ENCODE data around the gene UNC13A. TPM values are rescaled to one million over a fixed set of nuclear protein-coding genes. Genes with fewer than 3 reads are reported as not detected.
"Not testable (repeated sequence)": the region's sequence is repeated elsewhere in the genome, so short reads cannot be mapped to it uniquely, and the experiment has no call there.

The UNC13A gene
- total and polyA plus RNA-seq, 2 donors (not counting 3 experiments of a cell fraction or from before 2014, with no cell fraction given), result 0.04 to 0.09 TPM

GRCh38 chr19:17590866-17591265 lies 97.3 kb downstream of the UNC13A start:
- Histone ChIP-seq H3K4me3 (replicated peaks in 1 of 3; ENCODE audit: insufficient read depth in 1 of 3, low read depth in 1 of 3, low read length in 3 of 3) (no peak overlapping the region), H3K27ac (ENCODE audit: insufficient read depth, low read depth, low read length) (no peak overlapping the region), H3K9ac (replicated peaks; ENCODE audit: extremely low read depth, insufficient read depth, low read length) (no peak overlapping the region), H3K36me3 (ENCODE audit: control insufficient read depth in 2 of 2, extremely low read depth in 1 of 2, insufficient read depth in 2 of 2, low read length in 2 of 2) (no peaks in the 10 kb centered on the region), H2AFZ (ENCODE audit: low read depth, low read length) (no peak overlapping the region), H3K4me1 (ENCODE audit: control insufficient read depth, extremely low read depth, insufficient read depth, low read length) (no peaks in the 10 kb centered on the region), H4K20me1 (replicated peaks; ENCODE audit: control insufficient read depth, extremely low read depth, insufficient read depth, low read length) (no peaks in the 10 kb centered on the region), H3K9me3 (replicated peaks; ENCODE audit: control insufficient read depth, insufficient read depth, low read length) (no peaks in the 10 kb centered on the region), H3K4me2 (ENCODE audit: insufficient read depth, low read length) (no peak overlapping the region), H3K9me1 (replicated peaks; ENCODE audit: control insufficient read depth, extremely low read depth, insufficient read depth, low read length) (no peaks in the 10 kb centered on the region), H3K79me2 (ENCODE audit: control insufficient read depth, insufficient read depth, low read length) (no peaks in the 10 kb centered on the region), H3K27me3 (ENCODE audit: control insufficient read depth in 2 of 2, insufficient read depth in 2 of 2, low read length in 2 of 2) (no peaks in the 10 kb centered on the region)
- no peak for DNase-seq (ENCODE audit: low read depth, low spot score)
- TF ChIP-seq EZH2 (IDR thresholded peaks at IDR 0.05; ENCODE audit: borderline replicate concordance, low read depth, low read length, severe bottlenecking) (no peak), FOS (IDR thresholded peaks at IDR 0.05; ENCODE audit: borderline replicate concordance, insufficient read depth, low read length) (no peak), CTCF (IDR thresholded peaks at IDR 0.05; ENCODE audit: extremely low read depth in 1 of 2, insufficient read depth in 1 of 2, low read depth in 1 of 2, low read length in 2 of 2) (no peak), JUN (IDR thresholded peaks at IDR 0.05; ENCODE audit: borderline replicate concordance, insufficient read depth, insufficient read length, low read depth) (no peak), POLR2AphosphoS5 (IDR thresholded peaks at IDR 0.05; ENCODE audit: insufficient read depth, low read depth, low read length) (no peak), MYC (IDR thresholded peaks at IDR 0.05; ENCODE audit: low read depth, low read length) (no peak)
- FAIRE-seq, result no peak
- POLR2A ChIA-PET, result no interaction called here
- dilution Hi-C loops (cut with MboI; ENCODE audit: extremely low pct_ligation_motif_present, low sequenced_read_pairs), result no loop called here
- intact Hi-C loops (cut with micrococcal nuclease), result no loop called here
- CTCF ChIA-PET, result no interaction called here
- BruUV-seq (replicated peaks), result no TSS peak

GRCh38 chr19:17585395-17585794 lies 102.8 kb downstream of the UNC13A start:
- H3K27me3 ChIP-seq (ENCODE audit: control insufficient read depth in 2 of 2, insufficient read depth in 2 of 2, low read length in 2 of 2); H3K9ac ChIP-seq (replicated peaks; ENCODE audit: extremely low read depth, insufficient read depth, low read length); H3K4me3 ChIP-seq (replicated peaks in 1 of 3; ENCODE audit: insufficient read depth in 1 of 3, low read depth in 1 of 3, low read length in 3 of 3); H3K4me2 ChIP-seq (ENCODE audit: insufficient read depth, low read length); dilution Hi-C loops (cut with MboI; ENCODE audit: extremely low pct_ligation_motif_present, low sequenced_read_pairs); H3K79me2 ChIP-seq (ENCODE audit: control insufficient read depth, insufficient read depth, low read length); H2AFZ ChIP-seq (ENCODE audit: low read depth, low read length); H4K20me1 ChIP-seq (replicated peaks; ENCODE audit: control insufficient read depth, extremely low read depth, insufficient read depth, low read length); H3K4me1 ChIP-seq (ENCODE audit: control insufficient read depth, extremely low read depth, insufficient read depth, low read length); H3K9me3 ChIP-seq (replicated peaks; ENCODE audit: control insufficient read depth, insufficient read depth, low read length); FAIRE-seq; DNase-seq (ENCODE audit: low read depth, low spot score); H3K27ac ChIP-seq (ENCODE audit: insufficient read depth, low read depth, low read length); intact Hi-C loops (cut with micrococcal nuclease); H3K9me1 ChIP-seq (replicated peaks; ENCODE audit: control insufficient read depth, extremely low read depth, insufficient read depth, low read length); BruUV-seq (replicated peaks): not testable (repeated sequence)
- H3K36me3 ChIP-seq (ENCODE audit: control insufficient read depth in 2 of 2, extremely low read depth in 1 of 2, insufficient read depth in 2 of 2, low read length in 2 of 2), result peaks cover 10 to 21% of the 10 kb centered on the region in 2 experiments
- ChIA-PET CTCF (interaction anchor here (1.1 to 1.3 kb wide), 3 partner anchors 12 to 181 kb away, joined by 5 to 6 read pairs (median 5); no protein-coding TSS in a partner anchor), POLR2A (interaction anchor here (0.6 kb wide), 1 partner anchor 83 kb away, joined by 6 read pairs; no protein-coding TSS in a partner anchor)

All from endothelial cell of umbilical vein (primary cell).